Stimulated activated CD8-positive, alpha-beta memory T cell treated with anti-CD3 and anti-CD28 coated beads, Interleukin-7, amount 100 ng/mL, for 24 hours (primary cell): Measurements from ENCODE around the gene PRAMEF8.
"Not testable (repeated sequence)": the region's sequence is repeated elsewhere in the genome, so short reads cannot be mapped to it uniquely, and the experiment has no call there.

ENCODE experiments used
- DNase-seq: peaks from one replicate; pipeline ENCODE4 v3.0.0-alpha.2; 2020; ENCODE audit warnings: low read depth

PRAMEF8 gene

DNA sequence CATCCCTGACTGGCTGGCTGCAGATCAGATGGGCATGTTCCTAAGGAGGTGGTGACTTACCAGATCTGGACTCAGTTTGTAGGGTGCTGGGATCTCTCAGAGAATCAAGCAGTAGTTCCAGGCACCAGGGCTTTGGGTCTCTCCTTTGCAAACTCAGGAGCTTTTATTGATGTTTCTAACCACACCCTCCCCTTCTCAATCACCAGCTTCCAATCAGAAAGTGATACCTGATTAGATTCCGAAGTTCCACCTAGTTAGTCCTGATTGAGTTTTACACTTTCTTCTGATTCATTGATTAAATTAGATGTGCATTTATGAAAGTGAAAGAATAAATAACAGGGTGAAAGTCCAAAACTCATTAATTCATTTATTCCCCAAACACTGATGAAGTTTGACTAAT lies at the start of gene PRAMEF8:
PRAMEF8 (minus strand) TSS at position 101 of the 400 bp plus-strand sequence. CDS start 1,046 bp downstream, outside the sequence.
- DNase-seq, result not testable (repeated sequence)

- DNase-seq, result not testable (repeated sequence)
Observed at GRCh38 chr1:13315281-13315680, 30.3 kb upstream of the PRAMEF8 start, which contains the start of gene PRAMEF15. PRAMEF15 (plus strand) TSS chr1:13315581; CDS start chr1:13318408, 2,827 bp downstream.

DNA sequence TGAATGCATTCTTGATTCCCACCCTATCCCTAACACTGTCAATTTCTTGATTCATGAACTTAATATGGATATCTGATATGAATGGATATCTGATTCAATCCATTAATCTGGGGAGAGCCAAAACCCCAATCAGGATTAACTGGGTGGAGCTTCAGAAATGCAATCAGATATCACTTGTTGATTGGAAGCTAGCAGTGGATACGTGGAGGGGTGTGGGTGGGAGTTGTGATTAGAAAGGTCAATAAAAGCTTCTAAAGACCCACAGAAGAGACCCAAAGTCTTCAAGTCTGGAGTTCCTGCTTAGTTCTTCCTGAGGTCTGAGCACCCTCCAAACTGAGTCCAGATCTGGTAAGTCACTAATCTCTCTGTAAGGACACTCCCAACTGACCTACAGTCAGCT lies 18.3 kb upstream of the PRAMEF8 start, which contains the start of gene PRAMEF33:
PRAMEF33 (plus strand) TSS at position 301 of the 400 bp plus-strand sequence. CDS start 2,416 bp downstream, outside the sequence.
- DNase-seq, result not testable (repeated sequence)

- DNase-seq, result not testable (repeated sequence)
Observed at GRCh38 chr1:13302197-13302596, 17.3 kb upstream of the PRAMEF8 start.

- DNase-seq, result not testable (repeated sequence)
Observed at GRCh38 chr1:13298699-13299098, 13.8 kb upstream of the PRAMEF8 start.

- DNase-seq, result not testable (repeated sequence)
Observed at GRCh38 chr1:13297216-13297931, 12.4 kb upstream of the PRAMEF8 start.

DNA sequence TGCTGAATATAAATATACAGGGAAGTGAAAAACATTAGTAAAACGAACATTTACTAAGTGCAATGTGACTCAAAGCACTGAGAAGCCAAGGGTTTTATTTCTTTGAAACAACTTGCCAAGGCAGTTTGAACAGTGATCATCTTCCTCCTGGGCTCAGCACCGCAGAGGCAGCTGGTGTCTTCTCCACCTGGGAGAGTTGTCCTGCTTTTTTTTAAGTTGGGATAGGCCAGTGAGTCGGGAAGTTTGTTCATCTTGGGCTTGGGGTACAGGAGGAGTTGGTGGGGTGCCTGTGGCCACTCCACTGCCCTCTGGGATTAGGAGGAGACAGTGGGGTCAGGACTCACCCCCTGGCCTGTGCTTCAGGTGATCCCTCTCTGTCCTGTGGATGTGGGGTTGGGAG lies 4.1 kb upstream of the PRAMEF8 start:
- not testable (repeated sequence) for DNase-seq

- DNase-seq, result not testable (repeated sequence)
Observed at GRCh38 chr1:13279617-13280016, 5.3 kb downstream of the PRAMEF8 start.

- not testable (repeated sequence) for DNase-seq
Observed at GRCh38 chr1:13277016-13277415, 7.9 kb downstream of the PRAMEF8 start.

DNA sequence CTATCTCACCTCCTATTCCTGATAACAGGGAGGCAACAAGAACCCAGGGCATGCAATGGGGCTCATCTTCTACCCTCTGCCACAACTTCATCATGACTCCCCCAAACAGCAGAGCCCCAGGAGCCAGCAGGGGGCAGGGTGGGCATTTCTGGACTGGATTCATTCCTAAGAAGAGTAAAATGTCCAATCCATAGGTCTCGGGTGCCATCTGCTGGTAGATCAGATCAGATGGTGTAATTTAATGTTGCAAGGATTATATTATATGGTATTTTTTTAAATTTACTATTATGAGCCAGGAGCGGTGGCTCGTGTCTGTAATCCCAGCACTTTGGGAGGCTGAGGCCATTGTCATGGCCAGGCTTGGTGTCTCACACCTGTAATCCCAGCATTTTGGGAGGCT lies 19.8 kb downstream of the PRAMEF8 start:
- DNase-seq, result not testable (repeated sequence)

GRCh38 chr1:13253898-13254297 lies 31.0 kb downstream of the PRAMEF8 start, which contains the start of gene PRAMEF5:
PRAMEF5 (plus strand) TSS chr1:13254198; CDS start chr1:13259269, 5,071 bp downstream.
- not testable (repeated sequence) for DNase-seq

- DNase-seq, result not testable (repeated sequence)
Observed at GRCh38 chr1:13247122-13247521, 37.8 kb downstream of the PRAMEF8 start.

- not testable (repeated sequence) for DNase-seq
Observed at GRCh38 chr1:13246554-13246871, 38.4 kb downstream of the PRAMEF8 start.

DNA sequence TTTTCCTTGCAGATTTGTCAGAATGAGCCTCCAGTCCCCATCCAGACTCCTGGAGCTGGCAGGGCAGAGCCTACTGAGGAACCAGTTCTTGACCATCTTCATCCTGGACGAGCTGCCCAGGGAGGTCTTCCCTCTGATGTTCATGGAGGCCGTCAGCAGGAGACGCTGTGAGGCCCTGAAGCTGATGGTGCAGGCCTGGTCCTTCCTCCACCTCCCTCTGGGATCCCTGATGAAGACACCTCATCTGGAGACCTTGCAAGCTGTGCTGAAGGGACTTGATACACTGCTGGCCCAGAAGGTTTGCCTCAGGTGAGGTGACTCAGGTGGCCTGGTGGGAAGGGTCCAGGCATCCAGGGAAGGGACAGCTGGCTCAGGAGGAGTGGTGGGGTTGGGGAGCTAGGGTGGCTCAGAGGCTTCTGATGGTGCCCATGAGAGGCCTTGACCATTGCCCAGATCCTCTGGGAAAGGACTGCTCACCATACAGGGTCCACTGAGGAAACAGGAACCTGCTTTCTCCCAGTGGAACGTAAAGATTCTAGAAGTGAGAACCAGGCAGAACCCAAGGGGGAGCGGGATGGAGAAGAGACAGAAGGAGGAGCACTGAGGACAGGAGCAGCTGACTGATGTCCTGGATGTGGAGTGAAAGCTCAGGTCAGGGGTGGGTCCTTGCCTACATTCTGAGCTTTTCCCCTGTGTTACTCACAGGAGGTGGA lies 38.9 kb downstream of the PRAMEF8 start:
- not testable (repeated sequence) for DNase-seq

- DNase-seq, result not testable (repeated sequence)
Observed at GRCh38 chr1:13243536-13244263, 41.2 kb downstream of the PRAMEF8 start.

DNA sequence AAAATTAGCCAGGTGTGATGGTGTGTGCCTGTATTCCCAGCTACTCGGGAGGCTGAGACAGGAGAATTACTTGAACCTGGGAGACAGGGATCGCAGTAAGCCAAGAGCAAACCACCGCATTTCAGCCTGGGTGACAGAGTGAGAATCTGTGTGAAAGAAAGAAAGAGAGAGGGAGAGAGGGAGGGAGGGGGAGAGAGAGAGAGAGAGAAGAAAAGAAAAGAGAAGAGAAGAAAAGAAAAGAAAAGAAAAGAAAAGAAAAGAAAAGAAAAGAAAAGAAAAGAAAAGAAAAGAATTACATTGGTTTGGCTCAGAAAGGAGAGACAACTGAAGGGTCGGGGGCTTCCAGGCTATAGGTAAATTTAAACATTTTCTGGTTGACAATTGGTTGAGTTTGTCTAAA lies 45.3 kb downstream of the PRAMEF8 start:
- DNase-seq, result not testable (repeated sequence)

GRCh38 chr1:13237572-13237971 lies 47.4 kb downstream of the PRAMEF8 start:
- not testable (repeated sequence) for DNase-seq

DNA sequence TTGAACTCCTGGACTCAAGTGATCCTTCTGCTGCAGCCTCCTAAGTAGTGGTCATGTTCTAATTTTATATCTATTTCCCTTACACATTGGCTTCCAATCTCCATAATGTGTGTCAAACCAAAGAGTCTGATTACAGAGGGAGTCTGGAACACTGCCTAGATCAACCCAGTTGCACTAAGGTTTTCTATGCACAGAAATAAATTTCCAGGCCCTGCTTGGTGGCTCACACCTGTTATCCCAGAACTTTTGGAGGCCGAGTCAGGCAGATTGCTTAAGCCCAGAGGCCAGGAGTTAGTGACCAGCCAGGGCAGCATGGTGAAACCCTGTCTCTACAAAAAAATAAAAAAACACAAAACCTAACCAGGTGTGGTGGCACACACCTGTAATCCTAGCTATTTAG lies 50.9 kb downstream of the PRAMEF8 start:
- not testable (repeated sequence) for DNase-seq

DNA sequence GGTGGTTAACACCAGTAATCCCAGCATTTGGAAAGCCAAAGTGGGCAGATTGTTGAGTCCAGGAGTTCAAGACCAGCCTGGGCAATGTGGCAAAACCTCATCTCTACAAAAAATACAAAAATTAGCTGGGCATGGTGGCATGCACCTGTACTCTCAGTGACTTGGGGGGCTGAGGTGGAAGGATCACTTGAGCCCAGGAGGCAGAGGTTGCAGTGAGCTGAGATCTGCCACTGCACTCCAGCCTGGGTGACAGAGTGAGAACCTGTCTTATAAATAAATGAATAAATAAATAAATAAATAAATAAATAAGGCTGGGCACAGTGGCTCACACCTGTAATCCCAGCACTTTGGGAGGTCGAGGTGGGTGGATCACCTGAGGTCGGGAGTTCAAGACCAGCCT lies 52.9 kb downstream of the PRAMEF8 start:
- DNase-seq, result not testable (repeated sequence)
